SU-DHL-6 (cell line): ENCODE measurements around the gene SIK3.

Experiments used
- H2AFZ ChIP-seq: fragments of 200-600 bp; sonication (generic); 2 replicates; pipeline ENCODE4 v1.6.1; 2014; ENCODE audit warnings: low read depth, mild to moderate bottlenecking, moderate library complexity, mixed read lengths, antibody characterized with exemption, low read length; ENCODE audit not compliant: severe bottlenecking
- H3F3A ChIP-seq: fragments of 200-600 bp; shearing (Covaris generic); 2 replicates; pipeline ENCODE4 v1.6.0; 2016; ENCODE audit warnings: antibody characterized with exemption, mild to moderate bottlenecking; ENCODE audit not compliant: insufficient read depth
- H3K27ac ChIP-seq: fragments of 200-600 bp; sonication (generic); 2 replicates; pipeline ENCODE4 v1.5.1; 2016; ENCODE audit warnings: low read depth, mild to moderate bottlenecking, low read length, moderate library complexity, mixed read lengths
- H3K27me3 ChIP-seq: fragments of 200-600 bp; sonication (generic), shearing (Covaris generic); 2 replicates; pipeline ENCODE4 v1.6.0; 2014; ENCODE audit warnings: mild to moderate bottlenecking, low read length
- H3K36me3 ChIP-seq: fragments of 200-600 bp; sonication (generic); 2 replicates; pipeline ENCODE4 v1.6.1; 2014; ENCODE audit warnings: mild to moderate bottlenecking, low read length, mixed read lengths
- H3K4me2 ChIP-seq: fragments of 300-600, 200-600 bp; shearing (Covaris generic), sonication (generic); 2 replicates; pipeline ENCODE4 v1.6.0; 2014; ENCODE audit warnings: low read length, low read depth, mild to moderate bottlenecking; ENCODE audit not compliant: poor library complexity, severe bottlenecking
- H3K4me3 ChIP-seq: fragments of 200-600 bp; sonication (generic); 2 replicates; pipeline ENCODE4 v1.5.1; 2014; ENCODE audit warnings: antibody characterized with exemption, low read length, mild to moderate bottlenecking, mixed read lengths; ENCODE audit not compliant: insufficient read depth, poor library complexity, severe bottlenecking
- H3K79me2 ChIP-seq: fragments of 200-600 bp; sonication (generic); 2 replicates; pipeline ENCODE4 v1.6.1; 2014; ENCODE audit warnings: mild to moderate bottlenecking, low read length, moderate library complexity; ENCODE audit not compliant: insufficient read depth
- H3K9ac ChIP-seq: fragments of 200-600 bp; sonication (generic); 2 replicates; pipeline ENCODE4 v1.7.0; 2014; ENCODE audit warnings: mild to moderate bottlenecking, low read length
- H3K9me2 ChIP-seq: fragments of 200-600 bp; sonication (generic); replicated peaks from 2 replicates; pipeline ENCODE4 v1.6.1; 2014; ENCODE audit warnings: low read length; ENCODE audit not compliant: insufficient read depth
- H3K9me3 ChIP-seq: fragments of 200-600 bp; sonication (generic); 2 replicates; pipeline ENCODE4 v1.6.1; 2014; ENCODE audit warnings: low read length, mixed read lengths; ENCODE audit not compliant: insufficient read depth
- H4K20me1 ChIP-seq: fragments of 200-600 bp; sonication (generic); 2 replicates; pipeline ENCODE4 v1.6.1; 2014; ENCODE audit warnings: low read depth, mild to moderate bottlenecking, antibody characterized with exemption, low read length, moderate library complexity, mixed read lengths
- CTCF ChIP-seq: fragments of 200-600 bp; sonication (generic); IDR thresholded peaks from one replicate; pipeline ENCODE4 v1.5.1; 2017; ENCODE audit warnings: antibody characterized with exemption, mild to moderate bottlenecking, low read length, moderate library complexity; ENCODE audit not compliant: insufficient read depth, poor library complexity, severe bottlenecking
- EZH2phosphoT487 ChIP-seq: fragments of 200-600 bp; sonication (generic), shearing (Covaris generic); conservative IDR thresholded peaks from 2 replicates; pipeline ENCODE4 v1.6.1; 2018; ENCODE audit warnings: mild to moderate bottlenecking, antibody characterized with exemption, low read length, moderate library complexity, mixed read lengths

SIK3 gene

GRCh38 chr11:117010808-117011540, 87.3 kb downstream of the SIK3 start:
- Histone ChIP-seq H3K36me3 (no peaks in the 10 kb centered on the region), H3K27ac (no peak overlapping the region), H3F3A (no peaks in the 10 kb centered on the region), H2AFZ (no peak overlapping the region), H3K27me3 (no peaks in the 10 kb centered on the region), H3K9ac (no peak overlapping the region), H4K20me1 (0 out of 2 replicates have a peak, but pooled peaks cover 3% of the 10 kb centered on the region), H3K9me2 (no peaks in the 10 kb centered on the region), H3K79me2 (no peaks in the 10 kb centered on the region; the same call in 1 of the 2 replicates), H3K4me2 (no peak overlapping the region), H3K9me3 (no peaks in the 10 kb centered on the region), H3K4me3 (no peak overlapping the region)
- TF ChIP-seq EZH2phosphoT487 (no peak), CTCF (no peak)

DNA sequence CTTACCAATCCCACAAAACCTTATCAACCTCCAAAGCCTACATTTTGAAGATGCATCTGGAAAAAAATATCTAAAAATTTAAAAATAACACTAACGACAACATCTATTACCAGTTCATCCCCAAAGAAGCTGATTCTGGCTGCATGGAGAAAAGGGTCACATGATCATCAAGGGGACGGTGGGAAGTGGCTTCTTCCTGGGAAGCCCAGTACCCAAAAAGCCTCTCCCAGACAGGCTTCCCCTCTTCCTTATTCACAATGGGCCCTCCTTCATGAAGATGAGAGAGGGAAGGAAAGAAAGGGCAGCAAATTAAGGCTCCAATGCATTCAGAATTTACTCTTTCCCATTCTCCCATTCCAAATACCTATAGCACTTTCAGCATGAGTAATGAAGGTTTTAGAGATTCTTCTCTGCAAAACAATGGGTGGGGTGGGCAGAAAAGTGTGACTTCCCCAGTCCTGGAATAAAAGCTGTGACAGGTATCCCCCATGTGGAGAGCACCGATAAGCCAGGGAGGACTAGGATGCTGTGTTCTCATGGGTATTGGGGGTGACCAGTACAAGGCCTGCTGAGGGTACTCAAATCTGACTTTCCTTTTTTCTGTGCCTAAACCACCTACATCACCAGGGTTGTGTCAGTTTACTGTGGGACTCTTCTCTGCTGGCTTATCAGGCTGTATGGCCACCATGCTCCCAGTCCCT, 88.2 kb downstream of the SIK3 start:
- no peaks in the 10 kb centered on the region for H3F3A ChIP-seq
- no peaks in the 10 kb centered on the region for H3K27me3 ChIP-seq
- H3K27ac ChIP-seq: no peak overlapping the region
- H3K4me3 ChIP-seq: no peak overlapping the region
- H3K36me3 ChIP-seq: no peaks in the 10 kb centered on the region
- no peaks in the 10 kb centered on the region for H3K79me2 ChIP-seq
- H3K4me2 ChIP-seq: no peak overlapping the region
- 0 out of 2 replicates have a peak, but pooled peaks cover 3% of the 10 kb centered on the region for H4K20me1 ChIP-seq
- TF ChIP-seq EZH2phosphoT487 (no peak), CTCF (no peak)
- H3K9ac ChIP-seq: no peak overlapping the region
- H2AFZ ChIP-seq: no peak overlapping the region
- H3K9me3 ChIP-seq: no peaks in the 10 kb centered on the region
- H3K9me2 ChIP-seq: no peaks in the 10 kb centered on the region

GRCh38 chr11:117005758-117006157, 92.5 kb downstream of the SIK3 start:
- H3K36me3 ChIP-seq: no peaks in the 10 kb centered on the region
- no peaks in the 10 kb centered on the region for H3F3A ChIP-seq
- H3K9me3 ChIP-seq: no peaks in the 10 kb centered on the region
- H3K27ac ChIP-seq: no peak overlapping the region
- no peak overlapping the region for H2AFZ ChIP-seq
- H3K9me2 ChIP-seq: no peaks in the 10 kb centered on the region
- H3K9ac ChIP-seq: no peak overlapping the region
- peaks cover 8% of the 10 kb centered on the region; the same call in 1 of the 2 replicates for H3K79me2 ChIP-seq
- no peak for TF ChIP-seq CTCF
- no peak for TF ChIP-seq EZH2phosphoT487
- 0 out of 2 replicates have a peak, but pooled peaks cover 3% of the 10 kb centered on the region for H4K20me1 ChIP-seq
- H3K4me2 ChIP-seq: no peak overlapping the region
- H3K27me3 ChIP-seq: no peaks in the 10 kb centered on the region
- H3K4me3 ChIP-seq: no peak overlapping the region
